Neutrophil (primary cell): Measurements from ENCODE around the gene VEZT.

Source experiments
- H3K27ac ChIP-seq: fragments of 200-600 bp; sonication (generic); 2 replicates; pipeline ENCODE4 v1.5.1; 2016; ENCODE audit warnings: mild to moderate bottlenecking, moderate library complexity
- H3K27me3 ChIP-seq: fragments of 200-600 bp; sonication (generic); 2 replicates; pipeline ENCODE4 v1.6.0; 2016; ENCODE audit warnings: mild to moderate bottlenecking
- H3K36me3 ChIP-seq: fragments of 200-600 bp; sonication (generic); 2 replicates; pipeline ENCODE4 v1.5.1; 2017
- H3K4me1 ChIP-seq, 2 experiments: fragments of 200-600 bp in 1 of 2; sonication (generic) in 1 of 2; 1 replicate in 1 of 2; 2 replicates in 1 of 2; pipeline versions ENCODE4 v1.5.1 to v1.6.1; 2013 to 2016; ENCODE audit warnings: low read depth in 1 of 2, low read length in 1 of 2, mild to moderate bottlenecking in 1 of 2, moderate library complexity in 1 of 2; ENCODE audit not compliant: control insufficient read depth in 1 of 2, insufficient read depth in 1 of 2
- H3K4me3 ChIP-seq, 2 experiments: fragments of 200-600 bp in 1 of 2; sonication (generic) in 1 of 2; 1 replicate in 1 of 2; 2 replicates in 1 of 2; pipeline ENCODE4 v1.5.1; 2013 to 2016; ENCODE audit warnings: low read depth in 1 of 2, low read length in 1 of 2, mild to moderate bottlenecking in 1 of 2, moderate library complexity in 1 of 2
- H3K9me3 ChIP-seq: fragments of 200-600 bp; sonication (generic); 2 replicates; pipeline ENCODE4 v1.5.1; 2016
- TF ChIP-seq, protein P1 (sequence below): fragments of 200-600 bp; sonication (generic); IDR thresholded peaks from 2 replicates; pipeline ENCODE4 v1.5.1; 2016; ENCODE audit warnings: antibody characterized with exemption

VEZT gene

GRCh38 chr12:95220726-95221125 lies 3.1 kb downstream of the VEZT start:
- TF ChIP-seq, protein P1, sequence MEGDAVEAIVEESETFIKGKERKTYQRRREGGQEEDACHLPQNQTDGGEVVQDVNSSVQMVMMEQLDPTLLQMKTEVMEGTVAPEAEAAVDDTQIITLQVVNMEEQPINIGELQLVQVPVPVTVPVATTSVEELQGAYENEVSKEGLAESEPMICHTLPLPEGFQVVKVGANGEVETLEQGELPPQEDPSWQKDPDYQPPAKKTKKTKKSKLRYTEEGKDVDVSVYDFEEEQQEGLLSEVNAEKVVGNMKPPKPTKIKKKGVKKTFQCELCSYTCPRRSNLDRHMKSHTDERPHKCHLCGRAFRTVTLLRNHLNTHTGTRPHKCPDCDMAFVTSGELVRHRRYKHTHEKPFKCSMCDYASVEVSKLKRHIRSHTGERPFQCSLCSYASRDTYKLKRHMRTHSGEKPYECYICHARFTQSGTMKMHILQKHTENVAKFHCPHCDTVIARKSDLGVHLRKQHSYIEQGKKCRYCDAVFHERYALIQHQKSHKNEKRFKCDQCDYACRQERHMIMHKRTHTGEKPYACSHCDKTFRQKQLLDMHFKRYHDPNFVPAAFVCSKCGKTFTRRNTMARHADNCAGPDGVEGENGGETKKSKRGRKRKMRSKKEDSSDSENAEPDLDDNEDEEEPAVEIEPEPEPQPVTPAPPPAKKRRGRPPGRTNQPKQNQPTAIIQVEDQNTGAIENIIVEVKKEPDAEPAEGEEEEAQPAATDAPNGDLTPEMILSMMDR, result no peak
- H3K4me3 ChIP-seq, result no peak overlapping the region
- no peaks in the 10 kb centered on the region for H3K36me3 ChIP-seq
- peaks cover 12% of the 10 kb centered on the region for H3K27me3 ChIP-seq
- H3K27ac ChIP-seq, result no peak overlapping the region
- no peaks in the 10 kb centered on the region for H3K9me3 ChIP-seq
- peaks cover 19 to 28% of the 10 kb centered on the region in 2 experiments for H3K4me1 ChIP-seq

DNA sequence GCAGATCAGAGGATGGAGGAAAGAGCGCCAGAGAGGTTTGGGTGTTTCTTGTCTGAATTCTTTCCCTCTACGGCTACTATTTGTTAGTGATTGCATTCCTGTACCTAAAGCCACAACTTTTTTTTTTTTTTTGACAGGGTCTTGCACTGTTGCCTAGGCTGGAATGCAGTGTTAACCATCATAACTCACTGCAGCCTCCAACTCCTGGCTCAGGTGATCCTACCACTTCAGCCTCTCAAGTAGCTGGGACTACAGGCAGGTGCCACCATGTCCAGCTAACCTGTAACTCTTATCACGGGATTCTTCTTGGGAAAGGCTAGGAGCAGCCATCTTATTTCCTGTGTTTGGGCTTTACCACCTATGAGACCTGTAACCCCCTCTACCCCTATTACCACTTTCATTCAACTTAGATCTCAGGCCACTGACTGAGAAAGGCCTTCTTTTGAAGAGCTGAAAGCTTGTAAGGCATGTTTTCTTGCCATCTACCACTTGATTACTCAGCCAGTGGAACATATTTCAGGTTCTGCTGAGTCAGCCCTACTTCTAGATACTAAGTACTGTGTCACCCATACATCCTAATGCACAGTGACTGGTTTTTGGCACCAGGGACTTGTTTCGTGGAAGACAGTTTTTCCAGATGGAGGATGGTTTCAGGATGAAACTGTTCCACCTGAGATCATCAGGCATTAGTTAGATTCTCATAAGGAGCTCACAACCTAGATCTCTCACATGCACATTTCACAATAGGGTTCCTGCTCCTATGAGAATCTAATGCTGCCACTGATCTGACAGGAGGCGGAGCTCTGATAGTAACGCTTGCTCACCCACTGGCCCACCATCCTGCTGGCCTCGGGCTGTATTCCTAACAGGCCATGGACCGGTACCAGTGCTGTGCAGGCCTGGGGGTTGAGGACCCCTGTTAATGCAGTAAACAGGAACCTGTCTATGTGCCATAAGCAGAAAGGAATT lies 6.9 kb downstream of the VEZT start:
- TF ChIP-seq, protein P1, result no peak
- Histone ChIP-seq H3K9me3 (no peaks in the 10 kb centered on the region), H3K4me1 (no peaks in the 10 kb centered on the region), H3K36me3 (no peaks in the 10 kb centered on the region), H3K4me3 (no peak overlapping the region), H3K27ac (no peak overlapping the region), H3K27me3 (no peaks in the 10 kb centered on the region)

GRCh38 chr12:95225645-95226212 lies 8.1 kb downstream of the VEZT start:
- Histone ChIP-seq H3K36me3 (no peaks in the 10 kb centered on the region), H3K4me3 (no peak overlapping the region), H3K9me3 (no peaks in the 10 kb centered on the region), H3K27me3 (no peaks in the 10 kb centered on the region), H3K27ac (no peak overlapping the region), H3K4me1 (no peaks in the 10 kb centered on the region)
- TF ChIP-seq, protein P1, result no peak

DNA sequence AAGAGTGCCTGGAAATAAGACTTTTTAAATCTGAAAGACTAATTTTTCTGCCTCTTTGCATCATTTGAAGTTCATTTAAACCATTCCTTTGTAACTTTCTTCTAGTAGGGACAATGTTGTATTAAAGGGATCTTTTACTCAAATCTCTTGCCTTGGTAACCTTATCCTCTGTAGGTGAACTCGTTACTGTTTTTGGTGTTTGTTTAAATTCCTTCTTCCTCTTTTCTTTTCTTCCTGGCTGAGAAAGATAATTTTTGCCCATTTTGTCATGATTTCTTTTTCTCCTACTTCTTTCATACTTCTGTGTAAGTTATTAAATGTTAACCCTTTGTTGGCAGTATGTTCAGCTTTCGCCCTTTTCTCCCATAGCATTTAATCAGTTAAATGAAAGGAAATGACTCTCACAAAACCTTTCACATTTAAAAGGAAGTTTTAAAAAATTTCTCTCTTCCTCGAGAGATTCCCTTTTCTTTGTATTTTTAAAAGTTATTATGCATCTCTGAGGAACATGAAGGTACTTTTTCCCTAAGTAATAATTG lies 10.3 kb downstream of the VEZT start:
- Histone ChIP-seq H3K9me3 (no peaks in the 10 kb centered on the region), H3K36me3 (no peaks in the 10 kb centered on the region), H3K27me3 (no peaks in the 10 kb centered on the region), H3K4me1 (no peaks in the 10 kb centered on the region), H3K4me3 (no peak overlapping the region), H3K27ac (no peak overlapping the region)
- TF ChIP-seq, protein P1, result no peak

- Histone ChIP-seq H3K4me1 (no peaks in the 10 kb centered on the region), H3K27ac (no peak overlapping the region), H3K27me3 (no peaks in the 10 kb centered on the region), H3K4me3 (no peak overlapping the region), H3K36me3 (no peaks in the 10 kb centered on the region), H3K9me3 (no peaks in the 10 kb centered on the region)
- TF ChIP-seq, protein P1, result no peak
These were observed 11.0 kb downstream of the VEZT start for GRCh38 chr12:95228617-95229016.
